ENCODE measurements around the gene PI4KA. TPM values are rescaled to one million over a fixed set of nuclear protein-coding genes. Genes with fewer than 3 reads are reported as not detected.

Gene PI4KA
- total and polyA plus RNA-seq, 2 of the 13 experiments (the other 11 are each of a cell fraction or from before 2014, with no cell fraction given), result 27.4 to 56.4 TPM

- no peak for TF ChIP-seq ZNF180 (CRISPR knock-in tag; IDR thresholded peaks at IDR 0.05; ENCODE audit: borderline replicate concordance, low read depth)
Observed at GRCh38 chr22:20798974-20799373, 59.6 kb downstream of the PI4KA start (continued).

- no peaks in the 10 kb centered on the region for H3K27me3 ChIP-seq (ENCODE audit: control insufficient read depth in 1 of 2, insufficient read depth in 2 of 2, low read length in 2 of 2)
- ChIA-PET CTCF (ENCODE audit: low intra/inter-chr PET ratio, low total read pairs) (no interaction called here), POLR2A (no interaction called here)
- H3K4me1 ChIP-seq (ENCODE audit: insufficient read depth, low read length), result peaks cover 23% of the 10 kb centered on the region
- in situ Hi-C loops (cut with HindIII; ENCODE audit: extremely low pct_ligation_motif_present, low pct_unique_long_range_greater_than_20kb), result loop anchor here (10.0 kb wide), 1 partner anchor 57 kb away; the partner anchor contains the start of genes PI4KA and SNAP29
- H3K36me3 ChIP-seq (replicated peaks in 1 of 2; ENCODE audit: control insufficient read depth in 1 of 2, insufficient read depth in 2 of 2, low read length in 2 of 2), result peaks cover 29 to 70% of the 10 kb centered on the region in 2 experiments
- FAIRE-seq (no peak), ATAC-seq (no peak), DNase-seq (ENCODE audit: low spot score) (no peak)
- H4K20me1 ChIP-seq (ENCODE audit: insufficient read depth, low read length), result no peaks in the 10 kb centered on the region
- no peak overlapping the region for H3K4me3 ChIP-seq (replicated peaks in 1 of 3; ENCODE audit: insufficient read depth in 1 of 3, low read depth in 2 of 3, low read length in 3 of 3)
- BruUV-seq (replicated peaks), result no TSS peak
- no peak overlapping the region for H2AFZ ChIP-seq (ENCODE audit: low read length)
- H3K9ac ChIP-seq (ENCODE audit: insufficient read depth, low read depth, low read length), result no peak overlapping the region
- H3K27ac ChIP-seq (ENCODE audit: extremely low read length, insufficient read depth, low read length), result no peak overlapping the region
- no peak overlapping the region for H3K4me2 ChIP-seq (ENCODE audit: low read depth, low read length)
- intact Hi-C loops (cut with micrococcal nuclease; ENCODE audit: unreplicated experiment), result no loop called here
- no peak for TF ChIP-seq PRDM15 (CRISPR knock-in tag; IDR thresholded peaks at IDR 0.05)
- no peaks in the 10 kb centered on the region for H3K9me3 ChIP-seq (ENCODE audit: low read length)
- H3K79me2 ChIP-seq (ENCODE audit: insufficient read depth, low read length), result no peaks in the 10 kb centered on the region
- 100% methylated on average over 5 of the region's 5 CpGs for WGBS (ENCODE audit: low lambda C conversion rate)
Observed at GRCh38 chr22:20798218-20798617, 60.4 kb downstream of the PI4KA start.

DNA sequence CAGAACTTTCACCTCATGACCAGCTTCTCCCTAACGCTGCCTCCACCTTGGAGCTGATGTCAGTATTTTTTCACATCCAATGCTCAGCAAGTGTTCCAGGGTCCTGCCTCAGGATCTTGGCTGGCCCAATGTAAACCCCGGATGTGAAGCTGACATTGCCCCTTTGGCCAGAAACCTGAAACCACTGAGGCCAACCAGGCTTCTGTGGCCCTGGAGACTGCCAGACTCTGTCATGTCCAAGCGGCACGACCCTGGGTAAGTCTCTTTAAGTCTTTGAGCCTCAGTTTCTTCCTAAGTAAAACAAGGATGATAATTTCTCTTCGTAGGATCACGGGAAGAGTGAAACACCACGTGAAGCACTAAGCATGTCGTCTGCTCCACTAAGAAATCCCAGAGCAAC lies 61.9 kb downstream of the PI4KA start:
- no peaks in the 10 kb centered on the region for H3K27me3 ChIP-seq (ENCODE audit: control insufficient read depth in 1 of 2, insufficient read depth in 2 of 2, low read length in 2 of 2)
- FAIRE-seq (no peak), DNase-seq (ENCODE audit: low spot score) (no peak), ATAC-seq (no peak)
- no peaks in the 10 kb centered on the region for H4K20me1 ChIP-seq (ENCODE audit: insufficient read depth, low read length)
- intact Hi-C loops (cut with micrococcal nuclease; ENCODE audit: unreplicated experiment) (no loop called here), in situ Hi-C loops (cut with HindIII; ENCODE audit: extremely low pct_ligation_motif_present, low pct_unique_long_range_greater_than_20kb) (loop anchor here (10.0 kb wide), 1 partner anchor 58 kb away; the partner anchor contains the start of genes PI4KA and SNAP29)
- 96% methylated on average over 8 of the region's 8 CpGs for WGBS (ENCODE audit: low lambda C conversion rate)
- H3K27ac ChIP-seq (ENCODE audit: extremely low read length, insufficient read depth, low read length), result no peak overlapping the region
- H3K4me1 ChIP-seq (ENCODE audit: insufficient read depth, low read length), result peaks cover 38% of the 10 kb centered on the region
- BruUV-seq (replicated peaks), result no TSS peak
- TF ChIP-seq MAFG (CRISPR knock-in tag; IDR thresholded peaks at IDR 0.05), result no peak
- no peak for TF ChIP-seq ZNF280B (CRISPR knock-in tag; IDR thresholded peaks at IDR 0.05; ENCODE audit: borderline replicate concordance)
- TF ChIP-seq ARID2 (CRISPR knock-in tag; IDR thresholded peaks at IDR 0.05; ENCODE audit: borderline replicate concordance), result no peak
- no peak for TF ChIP-seq ZNF580 (CRISPR knock-in tag; IDR thresholded peaks at IDR 0.05; ENCODE audit: borderline replicate concordance, low read depth)
- H3K9ac ChIP-seq (ENCODE audit: insufficient read depth, low read depth, low read length), result no peak overlapping the region
- no peak overlapping the region for H3K4me2 ChIP-seq (ENCODE audit: low read depth, low read length)
- no peak overlapping the region for H2AFZ ChIP-seq (ENCODE audit: low read length)
- CTCF ChIA-PET (ENCODE audit: low intra/inter-chr PET ratio, low total read pairs), result no interaction called here
- no peak overlapping the region for H3K4me3 ChIP-seq (replicated peaks in 1 of 3; ENCODE audit: insufficient read depth in 1 of 3, low read depth in 2 of 3, low read length in 3 of 3)
- H3K9me3 ChIP-seq (ENCODE audit: low read length), result no peaks in the 10 kb centered on the region
- H3K79me2 ChIP-seq (ENCODE audit: insufficient read depth, low read length), result no peaks in the 10 kb centered on the region
- peaks cover 30 to 67% of the 10 kb centered on the region in 2 experiments for H3K36me3 ChIP-seq (replicated peaks in 1 of 2; ENCODE audit: control insufficient read depth in 1 of 2, insufficient read depth in 2 of 2, low read length in 2 of 2)
- POLR2A ChIA-PET, result interaction anchor here (0.6 kb wide), 1 partner anchor 13 kb away, joined by 3 read pairs; no protein-coding TSS in a partner anchor

All from HepG2 (cell line).